GM21529 (cell line): ENCODE data around the gene MBOAT7.
A peak's percentile ranks its signal among the peaks of the same experiment; 100 is the strongest.
"Not testable (repeated sequence)": the region's sequence is repeated elsewhere in the genome, so short reads cannot be mapped to it uniquely, and the experiment has no call there.

Experiments used
- ATAC-seq: cut with Tn5 transposase; IDR thresholded peaks from one replicate; pipeline ENCODE4 v1.9.1; 2021; ENCODE audit not compliant: unreplicated experiment

MBOAT7 gene

GRCh38 chr19:54209811-54210494, 20.6 kb upstream of the MBOAT7 start:
- no peak for ATAC-seq

GRCh38 chr19:54209058-54209810, 19.9 kb upstream of the MBOAT7 start:
- no peak for ATAC-seq

- ATAC-seq = no peak
Observed at GRCh38 chr19:54208784-54209057, 19.3 kb upstream of the MBOAT7 start.

GRCh38 chr19:54207983-54208783, 18.8 kb upstream of the MBOAT7 start:
- ATAC-seq = peak; percentile 54

GRCh38 chr19:54207676-54207982, 18.2 kb upstream of the MBOAT7 start:
- peak; percentile 2 for ATAC-seq

- not testable (repeated sequence) for ATAC-seq
Observed at GRCh38 chr19:54207193-54207592, 17.8 kb upstream of the MBOAT7 start.

- no peak for ATAC-seq
Observed at GRCh38 chr19:54206831-54207177, 17.4 kb upstream of the MBOAT7 start.

GRCh38 chr19:54206030-54206830, 16.9 kb upstream of the MBOAT7 start:
- ATAC-seq = no peak

- no peak for ATAC-seq
Observed at GRCh38 chr19:54204767-54205468, 15.5 kb upstream of the MBOAT7 start.

GRCh38 chr19:54203151-54203611, 13.8 kb upstream of the MBOAT7 start:
- no peak for ATAC-seq

- no peak for ATAC-seq
Observed at GRCh38 chr19:54201980-54202379, 12.6 kb upstream of the MBOAT7 start.

- no peak for ATAC-seq
Observed at GRCh38 chr19:54201172-54201701, 11.9 kb upstream of the MBOAT7 start.

GRCh38 chr19:54199401-54199800, 10.0 kb upstream of the MBOAT7 start:
- ATAC-seq = no peak

- no peak for ATAC-seq
Observed at GRCh38 chr19:54197121-54197520, 7.7 kb upstream of the MBOAT7 start.

- ATAC-seq = no peak
Observed at GRCh38 chr19:54196536-54196935, 7.2 kb upstream of the MBOAT7 start.

- ATAC-seq = not testable (repeated sequence)
Observed at GRCh38 chr19:54194463-54194862, 5.1 kb upstream of the MBOAT7 start.

GRCh38 chr19:54193011-54193410, 3.6 kb upstream of the MBOAT7 start:
- no peak for ATAC-seq

GRCh38 chr19:54191811-54192453, 2.6 kb upstream of the MBOAT7 start:
- ATAC-seq = no peak

- peak; percentile 29 for ATAC-seq
Observed at GRCh38 chr19:54191011-54191810, 1.8 kb upstream of the MBOAT7 start, which contains the start of gene TSEN34. TSS of gene TSEN34 (plus strand) at chr19:54191308. CDS start at chr19:54191365, 57 bp downstream.
